Activated T-helper 9 cell treated with anti-CD3 and anti-CD28 coated beads, Interleukin-2, amount 50 U/mL, for 16 hours (primary cell): Measurements from ENCODE around the gene MGME1.

Experiments used
- DNase-seq: peaks from one replicate; pipeline ENCODE4 v3.0.0-alpha.2; 2020; ENCODE audit warnings: low read depth

Gene MGME1, protein sequence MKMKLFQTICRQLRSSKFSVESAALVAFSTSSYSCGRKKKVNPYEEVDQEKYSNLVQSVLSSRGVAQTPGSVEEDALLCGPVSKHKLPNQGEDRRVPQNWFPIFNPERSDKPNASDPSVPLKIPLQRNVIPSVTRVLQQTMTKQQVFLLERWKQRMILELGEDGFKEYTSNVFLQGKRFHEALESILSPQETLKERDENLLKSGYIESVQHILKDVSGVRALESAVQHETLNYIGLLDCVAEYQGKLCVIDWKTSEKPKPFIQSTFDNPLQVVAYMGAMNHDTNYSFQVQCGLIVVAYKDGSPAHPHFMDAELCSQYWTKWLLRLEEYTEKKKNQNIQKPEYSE

DNA sequence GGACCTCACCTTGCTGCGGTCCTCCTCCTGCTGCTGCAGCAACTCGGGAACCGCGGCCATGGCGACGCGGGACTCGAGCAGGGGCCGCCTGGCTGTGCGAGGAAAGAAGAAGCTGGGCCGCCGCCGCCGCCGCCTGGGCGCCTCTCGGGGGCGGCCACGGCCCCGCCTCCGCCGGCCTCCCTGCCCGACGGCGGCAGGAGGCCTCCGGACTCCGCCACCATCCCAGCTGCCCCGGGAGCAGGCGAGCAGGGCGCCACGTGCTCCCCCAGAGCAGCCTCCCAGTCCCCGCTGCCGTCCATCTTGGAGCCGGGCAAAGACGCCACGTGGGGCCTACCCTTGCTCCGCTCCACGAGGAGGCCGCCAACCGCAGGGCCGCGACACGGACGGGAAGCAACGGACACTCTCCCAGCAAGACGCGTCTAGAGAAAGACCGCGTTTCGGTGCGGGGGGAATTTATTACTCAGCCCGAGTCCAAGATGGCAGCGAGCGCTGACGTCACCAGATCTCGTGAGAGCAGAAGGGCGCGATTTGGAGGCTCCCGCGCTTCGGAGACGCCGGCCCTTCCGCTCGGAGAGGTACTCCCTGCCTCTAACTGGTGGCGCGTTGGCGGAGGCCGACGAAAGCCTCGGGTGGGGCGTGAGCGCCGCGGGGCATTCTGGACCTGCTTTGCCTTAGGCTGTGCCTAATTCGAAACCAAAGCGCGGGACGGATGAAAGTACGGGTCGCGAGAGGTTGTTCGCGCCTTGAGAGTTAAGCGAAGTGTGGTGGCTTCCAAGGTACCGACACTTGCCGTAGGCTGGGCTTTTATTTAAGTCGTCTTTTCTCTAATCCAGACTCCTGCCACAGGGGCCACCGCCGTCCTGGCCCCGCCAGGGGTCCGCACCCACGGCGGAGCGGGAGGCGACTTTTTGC lies at the start of gene MGME1, which contains the start of gene SNX5:
Gene MGME1, plus strand, starts transcription at position 653 of the 912 bp plus-strand sequence. CDS start 842 bp downstream, outside the sequence.
Gene SNX5, minus strand, starts transcription at position 429 of the 912 bp plus-strand sequence. Its CDS starts 369 bp downstream, at position 60.
- peak; percentile 99 for DNase-seq

DNA sequence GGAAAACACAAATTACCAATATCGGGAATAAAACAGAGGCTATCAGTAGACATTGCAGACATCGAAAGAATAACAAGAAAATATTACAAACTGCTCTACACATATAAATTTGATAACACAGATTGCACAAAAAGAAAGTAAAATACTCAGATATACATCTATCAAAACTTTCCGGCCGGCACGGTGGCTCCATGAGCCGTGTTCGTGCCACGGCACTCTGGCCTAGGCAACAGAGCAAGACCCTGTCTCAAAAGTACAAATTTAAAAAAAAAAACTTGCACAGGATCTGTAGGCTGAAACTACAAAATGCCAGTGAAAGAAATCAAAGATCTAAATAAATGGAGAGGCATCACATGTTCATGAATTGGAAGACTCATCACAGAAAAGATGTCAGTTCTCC lies 49.7 kb upstream of the MGME1 start:
- no peak for DNase-seq

DNA sequence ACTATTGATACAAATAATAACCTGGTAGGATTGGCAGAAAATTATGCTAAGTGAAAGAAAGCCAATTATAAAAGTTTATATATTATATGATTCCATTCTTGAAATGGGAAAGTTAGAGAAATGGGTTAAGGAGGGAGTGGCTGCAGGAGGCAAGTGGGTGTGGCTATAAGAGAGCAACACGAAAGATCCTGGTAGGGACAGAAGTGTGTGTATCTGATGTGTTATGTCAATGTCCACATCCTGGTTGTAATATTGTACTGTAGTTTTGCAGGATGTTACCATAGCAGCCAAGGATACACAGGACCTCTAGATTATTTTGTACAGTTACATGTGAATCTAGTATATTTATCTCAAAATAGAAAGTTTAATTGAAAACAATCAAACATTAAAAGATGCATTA lies 47.0 kb upstream of the MGME1 start:
- DNase-seq, result no peak

GRCh38 chr20:17925141-17925939 lies 43.5 kb upstream of the MGME1 start:
- no peak for DNase-seq

- no peak for DNase-seq
These were observed 42.9 kb upstream of the MGME1 start for GRCh38 chr20:17925940-17926300.

GRCh38 chr20:17928211-17928611 lies 40.6 kb upstream of the MGME1 start:
- DNase-seq, result no peak

DNA sequence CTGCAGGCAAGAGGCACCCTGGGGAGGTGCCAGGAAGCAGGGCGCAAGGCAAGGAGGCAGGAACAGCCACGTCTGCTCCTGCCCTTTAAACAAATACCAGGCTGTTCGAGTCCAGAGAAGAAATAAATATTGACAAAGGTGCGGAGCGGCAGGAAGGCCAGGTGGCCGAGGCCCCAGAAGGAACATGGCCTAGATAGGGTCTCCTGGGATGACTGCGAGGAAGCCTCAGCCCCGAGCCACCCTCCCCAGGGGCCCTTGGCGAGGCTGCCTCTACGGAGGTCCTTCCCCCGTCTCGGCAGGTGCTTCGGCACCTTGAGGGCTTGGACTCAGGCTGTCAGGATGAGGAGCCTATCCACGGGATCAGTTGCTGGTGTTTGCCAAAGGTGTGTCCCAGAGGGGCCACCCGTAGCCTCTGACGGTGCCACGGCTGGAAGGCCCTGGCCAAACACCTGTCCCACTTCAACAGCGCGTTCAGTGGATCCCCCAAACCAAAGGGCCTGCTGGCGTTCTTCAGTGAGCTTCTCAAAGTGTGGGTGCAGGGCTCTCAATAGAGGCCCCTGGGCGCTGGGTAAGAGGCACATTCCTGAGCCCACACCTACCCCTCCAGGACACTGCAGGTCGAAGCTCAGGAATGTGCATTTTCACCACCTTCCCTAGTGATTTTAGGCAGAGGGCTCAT lies 40.0 kb upstream of the MGME1 start:
- no peak for DNase-seq

DNA sequence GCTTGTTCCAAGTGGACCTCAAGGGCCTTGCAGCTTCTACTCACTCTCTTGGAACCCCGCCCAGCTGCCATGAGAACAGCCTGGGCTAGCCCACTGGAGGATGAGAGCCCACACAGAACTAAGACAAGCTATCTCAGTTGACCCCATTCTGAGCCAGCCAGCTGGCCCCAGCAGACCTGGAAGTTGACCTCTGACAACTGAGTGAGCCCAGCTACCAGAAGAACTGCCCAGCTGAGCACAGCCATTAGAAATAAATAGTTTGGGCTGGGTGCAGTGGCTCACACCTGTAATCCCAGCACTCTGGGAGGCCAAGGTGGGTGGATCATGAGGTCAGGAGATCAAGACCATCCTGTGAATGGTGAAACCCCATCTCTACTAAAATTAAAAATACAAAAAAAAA lies 37.3 kb upstream of the MGME1 start:
- no peak for DNase-seq

DNA sequence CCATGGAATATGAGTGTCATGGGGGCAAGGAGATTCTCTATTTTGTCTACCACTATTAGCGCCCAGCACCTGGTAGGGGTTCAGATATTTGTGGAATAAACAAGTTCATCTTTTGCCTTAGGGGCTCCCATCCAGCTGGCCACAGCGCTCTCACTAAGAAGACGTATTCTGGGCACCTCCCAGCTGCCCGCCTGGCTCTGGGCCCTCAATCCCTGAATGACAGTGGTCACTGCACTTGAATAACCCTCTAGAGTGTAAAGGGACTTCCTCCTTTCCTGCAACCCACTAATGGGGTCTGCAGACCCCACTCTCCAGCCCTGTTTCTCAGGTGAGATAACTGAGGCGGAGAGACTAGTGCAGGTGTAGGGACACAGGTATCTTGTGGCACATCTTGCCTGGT lies 36.4 kb upstream of the MGME1 start:
- DNase-seq, result no peak

DNA sequence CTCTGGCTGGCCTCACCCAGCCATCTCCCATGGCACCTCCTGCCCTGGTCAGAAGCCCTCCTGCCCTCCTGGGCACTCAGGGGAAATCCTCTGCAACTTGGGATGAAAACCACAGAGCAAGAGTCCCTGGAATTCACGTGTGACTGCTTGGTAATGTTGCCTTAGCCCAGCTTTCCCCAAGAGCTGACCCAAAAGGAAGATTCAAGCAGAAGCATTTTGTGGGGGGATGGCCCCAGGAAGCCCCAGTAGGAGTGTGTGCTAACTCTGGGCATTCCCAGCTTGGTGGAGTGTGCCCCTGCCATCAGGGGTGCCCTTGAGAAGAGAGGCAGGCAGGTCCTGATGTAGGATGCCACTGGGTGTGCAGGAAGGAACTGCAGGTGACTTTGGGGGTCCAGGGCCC lies 35.7 kb upstream of the MGME1 start:
- no peak for DNase-seq

DNA sequence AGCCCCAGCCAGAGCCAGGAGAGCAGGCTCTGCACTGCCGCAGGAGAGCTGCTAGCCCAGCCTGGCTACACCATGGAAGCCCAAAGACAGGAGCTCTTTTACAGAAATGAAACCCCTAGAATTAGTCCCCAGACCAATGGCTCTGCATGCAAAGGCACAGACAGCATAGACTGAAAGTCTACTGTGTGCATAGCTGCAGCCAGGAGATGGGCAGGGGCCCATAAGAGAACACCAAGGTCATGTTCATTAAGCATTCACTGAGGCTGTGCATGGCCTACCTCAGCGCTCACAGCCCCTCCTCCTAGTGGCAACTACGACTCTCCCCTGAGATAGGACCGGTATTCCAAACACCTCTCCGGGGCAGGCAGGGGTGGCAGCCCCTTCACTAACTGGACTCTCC lies 35.1 kb upstream of the MGME1 start:
- DNase-seq, result no peak

- DNase-seq, result no peak
These were observed 34.5 kb upstream of the MGME1 start for GRCh38 chr20:17934141-17934862.

DNA sequence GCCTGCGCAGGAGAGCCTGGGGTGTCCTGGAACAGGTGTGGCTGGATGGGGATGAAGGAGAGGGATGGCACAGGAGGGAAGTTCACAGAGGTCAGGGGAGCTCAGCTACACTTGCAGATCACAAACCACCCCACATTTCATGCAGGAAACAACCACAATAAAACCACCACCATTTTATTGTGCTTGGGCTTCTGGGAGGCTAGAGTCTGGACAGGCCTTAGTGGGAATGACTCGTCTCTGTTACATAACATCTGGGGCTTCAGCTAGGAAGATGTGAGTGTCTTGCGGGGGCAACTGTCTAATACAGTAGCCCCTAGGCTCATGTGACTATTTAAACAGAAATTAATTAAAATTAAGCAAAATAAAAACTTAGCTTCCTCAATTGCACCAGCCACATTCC lies 33.6 kb upstream of the MGME1 start:
- no peak for DNase-seq

DNA sequence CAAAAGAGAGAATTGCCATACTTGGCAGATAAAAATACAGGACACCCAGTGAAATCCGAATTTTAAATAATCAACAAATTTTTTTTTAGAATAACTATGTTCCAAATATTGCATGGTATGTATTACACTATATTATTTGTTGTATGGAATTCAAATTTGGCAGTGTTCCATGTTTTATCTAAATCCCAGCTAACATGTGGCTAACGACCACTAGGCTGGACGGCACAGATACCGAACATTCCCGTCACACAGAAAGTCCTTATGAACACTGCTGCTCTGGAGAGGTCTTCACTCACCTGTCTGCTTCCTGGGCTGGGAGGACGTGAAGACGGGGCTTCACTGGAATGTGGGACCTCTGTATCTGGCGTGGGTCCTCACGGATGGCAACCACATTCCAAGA lies 33.1 kb upstream of the MGME1 start:
- DNase-seq, result no peak

DNA sequence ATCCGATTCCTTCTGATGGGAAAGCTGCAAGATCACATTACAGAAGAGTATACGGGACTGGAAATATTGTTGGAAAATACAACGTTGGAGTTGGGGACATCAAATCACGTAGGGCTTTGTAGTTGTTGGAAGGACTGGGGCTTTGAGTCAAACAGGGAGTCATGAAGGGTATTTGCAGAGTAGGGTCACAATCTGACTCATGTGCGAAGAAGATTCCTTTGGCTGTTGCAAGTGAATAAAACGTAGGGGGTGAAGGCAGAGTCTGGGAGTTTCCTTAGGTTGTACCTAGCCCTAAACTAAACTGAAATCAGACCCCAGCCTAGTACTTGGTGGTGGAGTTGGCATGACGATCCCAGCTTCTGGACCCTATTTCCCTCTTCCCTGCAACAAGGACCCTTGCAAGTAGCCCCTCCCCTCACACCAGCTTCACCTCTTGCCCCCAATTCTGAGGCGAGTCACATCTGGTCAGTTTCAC lies 32.5 kb upstream of the MGME1 start:
- no peak for DNase-seq

GRCh38 chr20:17936761-17937732 lies 31.8 kb upstream of the MGME1 start:
- no peak for DNase-seq

GRCh38 chr20:17938871-17939619 lies 29.8 kb upstream of the MGME1 start:
- DNase-seq, result peak; percentile 24

GRCh38 chr20:17939622-17940223 lies 29.1 kb upstream of the MGME1 start:
- no peak for DNase-seq
